HG02678 (cell line): ENCODE data around the gene MALAT1.
A peak's percentile ranks its signal among the peaks of the same experiment; 100 is the strongest.
"Not testable (repeated sequence)": the region's sequence is repeated elsewhere in the genome, so short reads cannot be mapped to it uniquely, and the experiment has no call there.

Source experiments
- ATAC-seq: cut with Tn5 transposase; IDR thresholded peaks from one replicate; pipeline ENCODE4 v1.9.1; 2021; ENCODE audit warnings: mild to moderate bottlenecking, moderate library complexity; ENCODE audit not compliant: unreplicated experiment

Gene MALAT1

DNA sequence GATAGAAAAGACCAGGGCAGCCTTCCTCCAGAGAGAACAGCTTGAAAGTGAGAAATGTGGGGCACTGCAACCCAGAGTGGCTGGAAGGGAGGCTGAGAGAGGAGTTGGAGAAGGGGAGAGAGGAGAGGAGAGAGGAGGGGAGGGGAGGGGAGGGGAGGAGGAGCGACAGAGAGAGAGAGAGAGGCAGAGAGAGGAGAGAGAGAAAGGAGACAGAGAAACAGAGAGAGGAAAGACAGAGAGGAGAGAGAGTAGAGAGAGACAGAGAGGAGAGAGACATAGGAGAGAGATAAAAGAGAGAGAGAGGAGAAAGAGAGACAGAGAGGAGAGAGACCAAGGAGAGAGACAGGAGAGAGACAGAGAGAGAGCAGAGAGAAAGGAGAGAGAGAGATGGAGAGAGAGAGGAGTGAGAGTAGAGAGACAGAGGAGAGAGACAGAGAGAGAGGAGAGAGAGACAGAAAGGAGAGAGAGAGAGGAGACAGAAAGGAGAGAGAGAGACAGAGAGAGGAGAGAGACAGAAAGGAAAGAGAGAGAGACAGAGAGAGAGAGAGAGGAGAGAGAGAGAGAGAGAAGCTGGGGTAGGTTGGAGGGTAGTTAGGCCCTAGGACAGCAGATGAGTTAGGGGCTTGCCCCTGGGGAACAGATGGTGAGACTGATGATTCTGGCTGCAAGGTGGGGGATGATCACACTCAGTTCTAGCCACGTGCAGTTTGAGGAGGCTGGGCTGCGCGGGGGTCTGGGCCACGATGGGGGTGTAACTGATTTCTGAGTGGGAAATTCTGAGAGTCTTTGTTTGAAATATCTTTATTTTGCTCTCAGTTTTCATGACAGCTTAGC lies 17.5 kb downstream of the MALAT1 start:
- no peak for ATAC-seq

DNA sequence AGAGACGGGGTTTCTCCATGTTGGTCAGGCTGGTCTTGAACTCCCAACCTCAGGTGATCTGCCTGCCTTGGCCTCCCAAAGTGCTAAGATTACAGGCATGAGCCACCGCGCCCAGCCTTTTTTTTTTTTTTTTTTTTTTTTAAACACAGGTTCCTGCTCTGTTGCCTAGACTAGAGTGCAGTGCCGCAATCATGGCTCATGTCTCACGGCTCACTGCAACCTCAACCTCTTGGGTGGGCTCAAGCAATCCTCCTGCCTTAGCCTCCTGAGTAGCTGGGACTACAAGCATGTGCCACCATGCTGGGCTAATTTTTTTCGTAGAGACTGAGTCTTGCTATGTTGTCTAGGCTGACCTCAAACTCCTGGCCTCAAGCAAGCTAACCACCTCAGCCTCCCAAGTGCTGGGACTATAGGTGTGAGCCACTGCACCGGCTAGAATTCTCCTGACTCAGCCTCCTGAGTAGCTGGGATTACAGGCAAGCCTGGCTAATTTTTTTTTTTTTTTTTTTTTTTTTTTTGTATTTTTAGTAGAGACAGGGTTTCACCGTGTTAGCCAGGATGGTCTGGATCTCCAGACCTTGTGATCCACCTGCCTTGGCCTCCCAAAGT lies 20.2 kb downstream of the MALAT1 start:
- not testable (repeated sequence) for ATAC-seq

DNA sequence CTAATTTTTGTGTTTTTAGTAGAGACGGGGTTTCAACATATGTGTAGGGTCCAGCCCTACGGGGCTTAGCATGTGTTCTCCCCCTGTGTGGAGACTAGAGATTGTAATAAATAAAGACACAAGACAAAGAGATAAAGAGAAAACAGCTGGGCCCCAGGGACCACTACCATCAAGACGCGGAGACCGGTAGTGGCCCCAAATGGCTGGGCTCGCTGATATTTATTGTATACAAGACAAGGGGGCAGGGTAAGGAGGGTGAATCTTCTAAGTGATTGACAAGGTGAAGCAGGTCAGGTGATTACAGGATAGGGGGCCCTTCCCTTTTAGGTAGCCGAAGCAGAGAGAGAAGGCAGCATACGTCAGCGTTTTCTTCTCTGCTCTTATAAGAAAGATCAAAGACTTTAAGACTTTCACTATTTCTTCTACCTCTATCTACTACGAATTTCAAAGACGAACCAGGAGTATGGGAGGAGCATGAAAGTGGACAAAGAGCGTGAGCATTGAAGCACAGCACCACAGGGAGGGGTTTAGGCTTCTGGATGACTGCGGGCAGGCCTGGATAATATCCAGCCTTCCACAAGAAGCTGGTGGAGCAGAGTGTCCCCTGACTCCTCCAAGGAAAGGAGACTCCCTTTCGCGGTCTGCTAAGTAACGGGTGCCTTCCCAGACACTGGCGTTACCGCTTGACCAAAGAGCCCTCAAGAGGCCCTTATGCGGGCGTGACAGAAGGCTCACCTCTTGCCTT lies 23.1 kb downstream of the MALAT1 start:
- not testable (repeated sequence) for ATAC-seq

DNA sequence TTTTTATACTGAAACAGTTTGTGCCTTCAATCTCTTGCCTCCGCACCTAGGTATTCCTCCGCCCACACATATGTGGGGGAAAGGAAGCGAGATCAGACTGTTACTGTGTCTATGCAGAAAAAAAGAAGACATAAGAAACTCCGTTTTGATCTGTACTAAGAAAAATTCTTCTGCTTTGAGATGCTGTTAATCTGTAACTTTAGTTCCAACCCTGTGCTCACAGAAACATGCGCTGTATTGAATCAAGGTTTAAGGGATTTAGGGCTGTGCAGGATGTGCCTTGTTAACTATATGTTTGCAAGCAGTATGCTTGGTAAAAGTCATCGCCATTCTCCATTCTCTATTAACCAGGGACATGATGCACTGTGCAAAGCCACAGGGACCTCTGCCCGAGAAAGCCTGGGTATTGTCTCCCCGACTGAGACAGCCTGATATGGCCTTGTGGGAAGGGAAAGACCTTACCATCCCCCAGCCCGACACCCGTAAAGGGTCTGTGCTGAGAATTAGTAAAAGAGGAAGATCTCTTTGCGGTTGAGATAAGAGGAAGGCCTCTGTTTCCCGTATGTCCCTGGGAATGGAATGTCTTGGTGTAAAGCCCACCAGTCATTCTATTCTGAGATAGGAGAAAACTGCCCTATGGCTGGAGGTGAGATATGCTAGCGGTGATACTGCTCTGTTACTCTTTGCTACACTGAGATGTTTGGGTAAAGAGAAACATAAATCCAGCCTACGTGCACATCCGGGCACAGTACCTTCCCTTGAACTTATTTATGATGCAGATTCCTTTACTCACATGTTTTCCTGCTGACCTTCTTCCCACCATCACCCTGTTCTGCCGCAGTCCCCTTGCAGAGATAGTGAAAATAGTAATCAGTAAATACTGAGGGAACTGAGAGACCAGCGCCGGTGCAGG lies 24.1 kb downstream of the MALAT1 start:
- not testable (repeated sequence) for ATAC-seq

DNA sequence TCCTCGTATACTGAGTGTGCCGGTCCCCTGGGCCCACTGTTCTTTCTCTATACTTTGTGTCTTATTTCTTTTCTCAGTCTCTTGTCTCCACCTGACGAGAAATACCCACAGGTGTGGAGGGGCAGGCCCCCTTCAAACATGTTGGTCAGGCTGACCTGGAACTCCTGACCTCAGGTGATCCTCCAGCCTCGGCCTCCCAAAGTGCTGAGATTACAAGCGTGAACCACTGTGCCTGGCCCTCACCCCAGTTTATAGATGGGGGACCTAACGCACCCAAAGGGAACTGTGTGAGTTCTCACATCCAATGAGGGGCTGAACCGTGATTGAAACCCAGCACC lies 24.8 kb downstream of the MALAT1 start:
- ATAC-seq: not testable (repeated sequence)

GRCh38 chr11:65524014-65524740 lies 25.3 kb downstream of the MALAT1 start:
- ATAC-seq: peak; percentile 5

DNA sequence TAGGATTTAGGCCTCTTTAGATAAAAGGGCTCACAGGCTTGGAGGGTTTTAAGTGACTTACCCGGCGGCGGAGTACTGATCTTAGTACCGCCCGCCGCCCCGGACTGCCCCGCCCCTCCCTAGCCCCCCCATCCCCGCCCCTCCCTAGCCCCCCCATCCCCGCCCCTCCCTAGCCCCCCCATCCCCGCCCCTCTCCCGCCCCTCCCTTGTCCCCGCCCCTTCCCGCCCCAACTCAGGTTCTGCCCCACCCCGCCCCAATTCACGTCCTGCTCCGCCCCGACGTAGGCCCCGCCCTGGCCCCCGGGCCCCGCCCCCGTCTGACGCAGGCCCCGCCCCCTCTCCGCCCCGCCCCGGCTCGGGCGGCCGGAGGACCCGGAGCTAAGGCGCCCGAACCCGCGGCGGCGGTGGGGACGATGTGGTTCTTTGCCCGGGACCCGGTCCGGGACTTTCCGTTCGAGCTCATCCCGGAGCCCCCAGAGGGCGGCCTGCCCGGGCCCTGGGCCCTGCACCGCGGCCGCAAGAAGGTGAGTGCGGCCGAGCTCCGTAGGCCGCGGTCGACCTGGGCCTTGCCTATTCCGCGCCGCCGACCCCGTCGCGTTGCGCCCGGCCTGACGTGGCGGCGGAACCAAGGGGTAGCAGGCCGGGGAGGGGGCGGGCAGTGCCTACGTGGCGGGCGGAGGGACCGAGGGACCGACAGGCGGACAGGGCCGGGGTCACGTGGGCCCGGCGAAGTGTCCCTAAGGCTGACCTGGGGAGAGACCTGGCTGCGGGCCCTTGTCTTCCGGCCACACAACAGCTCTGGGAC lies 26.1 kb downstream of the MALAT1 start, which contains the start of gene SCYL1:
Gene SCYL1 (plus strand): TSS at position 343 of the 805 bp plus-strand sequence. CDS start 71 bp downstream, at position 414.
- peak; percentile 66 for ATAC-seq

DNA sequence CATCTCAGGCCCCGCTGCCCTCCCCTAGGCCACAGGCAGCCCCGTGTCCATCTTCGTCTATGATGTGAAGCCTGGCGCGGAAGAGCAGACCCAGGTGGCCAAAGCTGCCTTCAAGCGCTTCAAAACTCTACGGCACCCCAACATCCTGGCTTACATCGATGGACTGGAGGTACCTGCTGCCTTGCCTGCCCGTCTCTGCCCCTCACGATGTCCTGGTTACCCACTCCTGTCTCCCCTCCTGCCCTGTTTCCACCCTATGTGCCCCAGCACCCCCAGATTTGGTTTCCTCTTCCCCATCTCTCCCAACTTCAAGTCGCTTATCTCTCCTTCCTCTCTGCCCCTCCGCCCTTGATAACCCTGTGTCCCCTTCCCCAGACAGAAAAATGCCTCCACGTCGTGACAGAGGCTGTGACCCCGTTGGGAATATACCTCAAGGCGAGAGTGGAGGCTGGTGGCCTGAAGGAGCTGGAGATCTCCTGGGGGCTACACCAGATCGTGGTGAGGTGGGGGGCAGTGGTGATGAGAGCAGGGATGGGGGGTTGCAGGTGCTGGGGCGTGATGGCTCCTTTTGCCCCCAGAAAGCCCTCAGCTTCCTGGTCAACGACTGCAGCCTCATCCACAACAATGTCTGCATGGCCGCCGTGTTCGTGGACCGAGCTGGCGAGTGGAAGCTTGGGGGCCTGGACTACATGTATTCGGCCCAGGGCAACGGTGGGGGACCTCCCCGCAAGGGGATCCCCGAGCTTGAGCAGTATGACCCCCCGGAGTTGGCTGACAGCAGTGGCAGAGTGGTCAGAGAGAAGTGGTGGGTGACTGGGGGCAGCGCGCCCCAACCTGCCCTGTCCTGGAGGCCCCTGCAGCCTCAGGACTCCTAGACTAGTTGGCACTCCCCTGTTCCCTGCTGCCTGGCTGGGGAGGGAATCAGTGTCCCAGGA lies 27.0 kb downstream of the MALAT1 start:
- no peak for ATAC-seq

- ATAC-seq: no peak
Measured at GRCh38 chr11:65526744-65527143, 27.9 kb downstream of the MALAT1 start.

- no peak for ATAC-seq
Measured at GRCh38 chr11:65528819-65529350, 30.0 kb downstream of the MALAT1 start.

- ATAC-seq: no peak
Measured at GRCh38 chr11:65529475-65530156, 30.8 kb downstream of the MALAT1 start.

DNA sequence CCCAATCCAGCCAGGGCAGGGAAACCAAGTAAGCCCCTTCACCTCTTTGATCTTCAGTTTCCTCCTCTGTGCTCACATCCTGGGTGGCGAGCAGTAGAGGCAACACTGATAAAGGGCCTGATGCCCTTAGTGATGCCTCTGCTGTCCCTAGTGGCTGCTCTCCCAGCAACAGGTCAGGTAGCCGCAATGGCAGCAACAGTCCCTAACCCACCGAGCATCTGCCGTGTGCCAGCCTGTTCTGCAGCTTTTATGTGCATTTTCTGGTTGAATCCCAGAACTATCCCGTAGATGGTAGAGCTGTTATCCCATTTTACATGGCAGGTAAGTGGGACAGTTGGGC lies 31.3 kb downstream of the MALAT1 start:
- ATAC-seq: no peak

DNA sequence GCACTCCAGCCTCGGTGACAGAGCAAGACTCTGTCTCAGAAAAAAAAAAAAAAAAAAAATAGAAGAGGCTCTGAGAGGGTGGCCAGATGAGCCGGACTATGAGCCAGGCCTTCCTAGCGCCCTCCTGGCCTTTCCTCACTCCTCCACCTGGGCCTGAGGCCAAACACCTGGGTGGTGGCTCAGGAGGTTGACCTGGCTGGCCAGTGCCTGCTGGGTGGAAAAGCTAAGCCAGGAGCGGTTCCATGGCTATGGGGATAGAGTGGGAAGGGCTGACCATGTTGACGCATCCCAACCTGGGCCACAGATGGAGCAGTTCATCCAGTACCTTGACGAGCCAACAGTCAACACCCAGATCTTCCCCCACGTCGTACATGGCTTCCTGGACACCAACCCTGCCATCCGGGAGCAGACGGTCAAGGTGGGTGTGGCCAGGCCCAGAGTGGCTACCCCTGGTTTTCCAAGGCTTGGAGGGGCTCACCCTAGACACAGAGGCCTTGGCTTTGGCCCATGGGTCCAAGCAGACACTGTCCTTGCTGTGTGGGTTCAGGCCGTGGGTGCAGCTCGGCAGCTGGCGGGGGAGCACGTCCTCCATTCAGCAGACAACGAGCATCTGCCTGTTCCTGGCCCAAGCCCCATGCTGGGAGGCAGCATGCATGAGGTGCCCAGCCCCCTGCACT lies 33.7 kb downstream of the MALAT1 start:
- ATAC-seq: no peak

DNA sequence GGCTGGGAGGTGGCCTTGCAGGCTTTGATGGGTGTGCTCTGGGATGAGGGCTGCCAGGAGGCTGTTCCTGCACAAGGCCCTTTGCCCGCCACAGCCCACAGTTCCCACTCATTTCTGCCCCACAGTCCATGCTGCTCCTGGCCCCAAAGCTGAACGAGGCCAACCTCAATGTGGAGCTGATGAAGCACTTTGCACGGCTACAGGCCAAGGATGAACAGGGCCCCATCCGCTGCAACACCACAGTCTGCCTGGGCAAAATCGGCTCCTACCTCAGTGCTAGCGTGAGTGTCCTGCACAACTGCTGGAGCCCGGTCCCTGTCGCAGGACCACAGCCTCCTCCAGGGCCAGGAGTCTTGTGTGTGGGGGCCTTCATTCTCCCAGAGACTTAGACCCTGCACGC lies 36.3 kb downstream of the MALAT1 start:
- no peak for ATAC-seq

- no peak for ATAC-seq
Measured at GRCh38 chr11:65536412-65537295, 37.8 kb downstream of the MALAT1 start.

DNA sequence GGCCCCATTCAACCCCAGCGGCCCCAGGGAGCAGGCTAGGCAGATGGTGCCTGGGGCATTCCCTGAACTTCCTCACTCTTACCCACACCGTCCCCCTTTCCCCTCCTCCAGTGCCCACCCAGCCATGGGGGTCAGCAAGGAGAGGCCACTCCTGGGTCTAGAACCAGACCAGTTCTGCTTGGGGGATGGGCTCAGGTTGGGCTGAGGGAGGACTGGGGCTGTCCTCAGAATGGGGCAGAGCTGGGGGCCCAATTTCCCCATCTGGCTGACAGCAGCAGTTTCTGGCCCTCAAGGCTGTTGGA lies 38.4 kb downstream of the MALAT1 start:
- ATAC-seq: no peak
